Measurements from ENCODE around the gene KRIT1.

KRIT1 gene

GRCh38 chr7:92155108-92155739 lies 90.5 kb downstream of the KRIT1 start:
- DNase-seq (ENCODE audit: low read depth in 2 of 2), result no peak

DNA sequence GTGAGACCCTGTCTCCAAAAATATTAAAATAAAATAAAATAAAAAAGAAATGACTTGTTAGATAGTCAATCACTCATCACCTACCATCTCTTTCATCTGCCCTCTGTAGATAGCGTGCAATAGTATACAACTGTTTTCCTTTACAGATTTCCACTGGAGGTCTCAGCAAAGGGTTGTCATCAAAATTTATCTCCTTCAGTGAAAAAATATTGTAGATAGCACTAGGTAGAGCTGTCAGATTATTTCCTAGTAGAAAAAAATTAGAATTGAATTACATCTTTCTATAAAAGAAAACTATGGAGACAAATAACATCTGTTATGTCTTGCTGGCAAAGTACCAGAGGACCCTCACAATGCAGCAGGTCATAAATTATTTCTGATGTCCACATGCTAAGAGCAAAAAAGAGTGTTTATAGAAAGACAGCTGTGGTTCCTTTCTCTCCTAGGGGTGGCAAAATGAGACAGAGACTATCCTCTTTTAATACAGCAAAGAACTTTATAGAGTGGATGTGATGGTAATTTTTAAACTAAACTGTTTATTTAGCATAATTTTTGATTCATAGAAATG lies 95.2 kb downstream of the KRIT1 start:
- DNase-seq (ENCODE audit: low read depth in 2 of 2), result no peak

GRCh38 chr7:92149736-92150239 lies 95.9 kb downstream of the KRIT1 start:
- DNase-seq (ENCODE audit: low read depth in 2 of 2), result no peak
